ENCODE results near the gene NLRC5. TPM values are rescaled to one million over a fixed set of nuclear protein-coding genes. Genes with fewer than 3 reads are reported as not detected.
"Not testable (repeated sequence)": the region's sequence is repeated elsewhere in the genome, so short reads cannot be mapped to it uniquely, and the experiment has no call there.

Gene NLRC5
- polyA plus RNA-seq, 10 donors: 2.4 to 11.2 (median 4.9) TPM

- DNase-seq: no peak
These were observed 6.7 kb upstream of the NLRC5 start for GRCh38 chr16:56982695-56983094.

DNA sequence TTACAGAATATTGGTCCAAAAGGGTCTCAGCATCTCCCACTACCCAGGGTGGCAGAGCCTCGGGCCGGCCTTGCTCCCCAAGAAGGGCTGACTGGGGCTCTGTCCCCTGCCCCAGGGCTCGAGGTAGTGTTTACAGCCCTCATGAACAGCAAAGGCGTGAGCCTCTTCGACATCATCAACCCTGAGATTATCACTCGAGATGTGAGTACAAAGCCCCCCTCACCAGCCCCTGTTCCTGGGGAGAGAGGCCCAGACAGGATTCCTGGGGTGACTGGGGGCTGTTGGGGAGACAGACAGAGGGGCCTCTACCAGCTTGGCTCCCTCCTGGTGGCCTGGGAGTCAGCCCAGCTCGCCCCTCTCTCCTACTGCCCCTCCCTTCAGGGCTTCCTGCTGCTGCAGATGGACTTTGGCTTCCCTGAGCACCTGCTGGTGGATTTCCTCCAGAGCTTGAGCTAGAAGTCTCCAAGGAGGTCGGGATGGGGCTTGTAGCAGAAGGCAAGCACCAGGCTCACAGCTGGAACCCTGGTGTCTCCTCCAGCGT is 6.1 kb upstream of the NLRC5 start:
- no peak for DNase-seq

GRCh38 chr16:56984639-56985038 is 4.7 kb upstream of the NLRC5 start:
- no peak for DNase-seq

DNA sequence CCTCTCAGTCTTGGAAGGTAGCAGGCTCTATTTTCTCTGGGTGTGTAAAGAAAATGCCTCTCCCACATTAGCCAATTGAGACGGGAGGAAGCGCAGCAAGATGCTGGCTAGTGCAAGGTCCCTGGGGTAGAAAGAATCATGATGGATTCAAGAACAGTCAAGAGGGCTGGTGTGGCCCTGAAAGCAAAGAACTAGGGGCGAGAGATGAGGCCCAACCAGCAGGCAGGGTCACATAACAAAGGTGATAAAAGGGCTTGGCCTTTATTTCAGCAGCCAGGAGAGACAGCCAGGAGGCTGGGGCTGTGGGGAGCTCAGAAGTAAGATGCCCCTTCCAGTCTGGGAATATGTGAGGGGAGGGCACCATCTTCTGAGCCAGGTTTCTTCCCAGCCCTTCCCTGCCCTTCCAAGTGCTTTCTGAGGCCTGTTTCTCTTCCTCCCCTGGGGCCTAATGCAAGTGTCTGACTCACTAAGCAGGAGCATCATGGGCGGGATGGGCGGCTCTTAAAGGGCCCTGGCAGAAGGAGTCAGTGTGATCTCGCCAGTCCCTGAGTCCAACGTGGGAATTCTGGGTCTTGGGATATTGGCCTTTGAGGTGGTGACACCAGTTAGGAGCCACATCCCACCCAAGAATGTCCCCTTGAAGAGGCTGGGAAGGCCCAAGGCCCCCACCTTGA is 3.9 kb upstream of the NLRC5 start:
- DNase-seq: peak in 2 of 3 donors; percentile 64 to 69

DNA sequence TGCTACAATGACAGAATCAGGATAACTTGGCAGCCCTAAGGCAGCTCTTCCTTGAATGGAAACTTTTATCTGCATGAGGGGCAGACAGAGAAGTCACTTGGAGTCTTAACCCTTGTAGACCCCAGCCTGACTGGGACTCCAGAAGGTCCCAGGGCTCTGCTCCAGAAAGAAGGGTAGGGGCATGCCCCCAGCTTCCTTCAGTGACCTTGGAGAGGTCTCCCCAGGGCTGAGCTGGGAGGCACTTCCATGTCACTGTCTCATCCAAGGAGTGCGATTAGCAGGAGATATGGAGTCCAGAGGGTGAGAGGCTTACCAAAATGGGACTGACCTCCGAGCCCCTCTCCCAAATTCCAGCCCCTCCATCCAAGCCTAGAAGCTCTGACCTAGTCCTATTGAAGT is 3.4 kb upstream of the NLRC5 start:
- no peak for DNase-seq

GRCh38 chr16:56986361-56986760 is 3.0 kb upstream of the NLRC5 start:
- DNase-seq: no peak

DNA sequence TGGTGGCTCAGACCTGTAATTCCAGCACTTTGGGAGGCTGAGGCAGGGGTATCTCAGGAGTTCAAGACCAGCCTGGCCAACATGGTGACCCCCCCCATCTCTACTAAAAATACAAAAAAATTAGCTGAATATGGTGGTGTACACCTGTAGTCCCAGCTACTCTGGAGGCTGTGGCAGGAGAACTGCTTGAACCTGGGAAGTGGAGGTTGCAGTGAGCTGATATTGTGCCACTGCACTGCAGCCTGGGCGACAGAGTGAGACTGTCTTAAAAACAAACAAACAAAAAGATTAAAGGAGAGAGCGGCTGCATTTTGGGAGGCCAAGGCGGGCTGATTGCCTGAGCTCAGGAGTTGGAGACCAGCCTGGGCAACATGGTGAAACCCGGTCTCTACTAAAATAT is 2.4 kb upstream of the NLRC5 start:
- DNase-seq: not testable (repeated sequence)

DNA sequence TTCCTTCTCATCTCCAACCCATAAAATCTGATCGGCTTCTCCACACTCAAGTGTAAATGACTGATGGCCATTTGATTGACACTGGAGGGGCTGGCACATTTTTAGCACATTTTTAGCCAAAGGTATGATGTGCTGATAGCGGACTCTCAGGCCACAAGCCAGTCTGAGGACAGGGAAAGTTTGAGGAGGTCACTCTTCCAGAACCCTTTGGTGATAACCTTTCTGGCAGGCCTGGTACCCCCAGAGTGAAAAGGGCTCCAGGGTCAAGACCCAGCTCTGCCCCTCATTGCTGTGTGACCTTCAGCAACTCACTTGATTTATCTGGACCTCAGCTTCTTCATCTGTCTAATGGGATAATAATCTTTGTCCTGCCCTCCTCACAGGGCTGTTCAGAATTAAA is 1.7 kb upstream of the NLRC5 start:
- no peak for DNase-seq

DNA sequence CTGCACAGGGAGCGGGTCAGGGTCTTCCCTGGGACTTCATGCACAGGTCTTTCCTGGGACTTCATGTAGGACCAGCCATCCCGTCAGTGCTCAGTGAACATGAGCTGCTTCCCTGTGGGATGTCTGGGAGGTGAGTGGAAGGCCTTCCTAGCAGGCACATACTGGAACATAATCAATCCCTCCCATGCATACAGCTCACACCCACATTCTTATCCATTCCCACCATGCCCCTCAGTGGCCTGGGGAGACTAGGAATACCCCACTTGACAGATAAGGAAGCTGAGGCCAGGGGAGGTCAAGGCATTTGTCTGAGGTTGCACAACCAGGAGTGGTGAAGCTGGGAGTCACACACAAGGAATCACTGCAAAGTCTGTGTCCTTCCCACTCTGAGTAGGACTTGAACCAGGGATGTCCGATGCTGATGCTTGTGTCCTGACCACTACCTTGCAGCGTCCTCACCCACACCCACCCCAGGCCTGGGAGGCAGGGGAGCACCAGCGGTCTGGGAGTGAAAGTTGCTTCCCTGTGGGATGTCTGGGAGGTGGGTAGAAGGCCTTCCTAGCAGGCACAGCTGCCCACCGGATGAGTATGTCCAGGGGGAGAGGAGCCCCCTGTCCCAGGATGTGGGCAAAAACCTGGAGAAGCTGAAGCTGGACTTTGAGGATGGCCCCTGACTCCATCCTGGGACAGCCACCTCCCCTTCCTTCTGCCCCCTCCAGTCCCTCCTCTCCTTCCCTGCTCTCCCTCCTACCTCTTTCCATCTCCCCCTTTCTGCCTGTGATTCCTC is 1.0 kb upstream of the NLRC5 start:
- no peak for DNase-seq

DNA sequence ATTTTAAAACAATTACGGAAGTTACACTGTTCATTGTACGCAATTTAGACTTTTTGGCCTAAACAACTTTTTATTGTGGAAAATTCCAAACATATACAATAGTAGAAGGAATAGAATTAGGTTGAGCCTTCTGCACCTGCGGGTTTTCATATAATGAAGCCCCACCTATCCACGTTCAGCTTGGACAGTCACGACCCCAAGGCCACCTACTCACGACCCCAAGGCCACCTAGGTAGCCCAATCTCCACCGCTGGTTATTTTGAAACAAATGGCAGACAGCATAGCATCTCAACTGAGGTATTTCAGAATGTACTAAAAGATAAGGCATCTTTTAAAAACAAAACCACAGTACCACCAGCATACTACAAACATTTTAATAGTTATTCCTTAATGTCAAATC is 631 bp downstream of the NLRC5 start:
- DNase-seq: no peak

DNA sequence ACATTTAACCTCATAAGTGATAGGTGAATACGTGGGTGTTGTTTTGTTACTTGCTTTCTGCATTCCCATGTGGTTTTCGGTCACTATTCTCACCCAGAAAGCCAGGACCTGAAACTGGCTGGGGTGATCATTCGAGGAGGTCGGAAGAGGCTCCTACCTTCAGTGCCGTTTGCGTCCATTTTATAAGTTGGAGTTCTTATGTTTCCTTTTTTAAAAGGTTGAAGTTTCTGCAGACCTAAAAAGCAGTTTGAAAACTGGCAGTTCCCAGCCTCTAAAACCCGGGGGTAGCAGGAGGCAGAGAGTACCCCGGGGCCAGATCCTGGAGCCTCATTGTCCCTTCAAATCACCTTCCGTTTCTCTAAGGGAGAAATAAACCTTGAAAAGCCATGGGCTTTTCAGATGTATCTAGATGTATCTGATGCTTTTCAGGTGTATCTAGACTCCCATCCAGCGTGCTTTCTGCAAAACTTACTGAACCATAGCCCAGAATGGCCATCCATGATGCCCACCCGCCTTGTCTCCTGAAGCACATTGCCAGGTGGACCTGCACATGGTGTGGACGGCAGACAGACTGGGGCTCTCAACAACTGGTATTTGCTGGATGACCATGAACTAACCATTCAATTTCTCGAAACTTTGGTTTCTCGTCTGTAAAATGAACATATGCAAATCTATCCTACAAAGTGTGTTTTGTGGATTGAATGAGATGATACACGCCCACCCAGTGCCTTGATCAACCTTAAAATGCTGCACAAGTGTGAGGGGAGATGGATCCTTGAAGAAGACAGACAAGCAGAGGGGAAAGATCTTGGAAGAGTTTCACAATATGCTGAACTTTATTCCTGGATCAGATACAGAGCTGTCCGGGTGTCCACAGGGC is 1.3 kb downstream of the NLRC5 start:
- DNase-seq: no peak

- DNase-seq: not testable (repeated sequence)
These were observed 3.1 kb downstream of the NLRC5 start for GRCh38 chr16:56992431-56992830.

GRCh38 chr16:56993204-56993603 is 3.8 kb downstream of the NLRC5 start:
- no peak for DNase-seq

DNA sequence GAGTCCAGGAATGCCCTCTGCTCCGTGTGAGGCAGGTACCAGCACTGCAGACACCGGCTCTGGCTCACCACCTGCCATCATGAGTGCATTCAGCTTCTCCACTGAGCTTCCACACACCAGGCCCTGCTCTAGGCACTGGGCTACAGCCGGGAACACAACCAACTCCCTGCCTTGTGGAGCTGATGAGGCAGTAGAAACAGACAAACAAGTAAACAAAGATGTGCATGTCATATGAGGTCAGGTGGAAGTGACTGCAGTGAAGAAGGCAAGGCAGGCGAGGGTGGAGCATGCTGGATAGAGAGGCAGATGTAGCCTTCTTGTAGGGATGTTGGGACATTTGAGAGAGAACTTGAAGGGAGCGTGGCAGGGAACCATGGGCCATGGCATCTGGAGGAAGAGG is 5.0 kb downstream of the NLRC5 start:
- no peak for DNase-seq

GRCh38 chr16:56995136-56995805 is 5.9 kb downstream of the NLRC5 start:
- no peak for DNase-seq

DNA sequence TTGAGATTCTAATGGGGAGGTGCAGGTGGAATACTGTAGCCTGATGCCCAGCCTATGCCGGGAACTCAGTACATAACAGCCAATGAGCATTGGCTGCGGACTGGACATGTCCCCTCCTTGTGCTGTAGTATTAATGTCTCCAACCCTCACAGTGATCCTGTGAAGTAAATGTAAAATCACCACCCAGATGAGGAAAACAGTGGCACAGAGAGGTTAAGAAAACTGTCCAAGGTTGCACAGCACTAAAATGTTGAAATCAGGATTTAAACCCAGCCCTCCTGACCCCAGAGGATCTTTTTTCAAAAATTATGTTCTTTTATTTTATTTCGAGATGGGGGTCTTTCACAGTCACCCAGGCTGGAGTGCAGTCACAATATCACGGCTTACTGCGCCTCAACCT is 7.9 kb downstream of the NLRC5 start:
- no peak for DNase-seq

- no peak for DNase-seq
These were observed 8.6 kb downstream of the NLRC5 start for GRCh38 chr16:56997931-56998330.

DNA sequence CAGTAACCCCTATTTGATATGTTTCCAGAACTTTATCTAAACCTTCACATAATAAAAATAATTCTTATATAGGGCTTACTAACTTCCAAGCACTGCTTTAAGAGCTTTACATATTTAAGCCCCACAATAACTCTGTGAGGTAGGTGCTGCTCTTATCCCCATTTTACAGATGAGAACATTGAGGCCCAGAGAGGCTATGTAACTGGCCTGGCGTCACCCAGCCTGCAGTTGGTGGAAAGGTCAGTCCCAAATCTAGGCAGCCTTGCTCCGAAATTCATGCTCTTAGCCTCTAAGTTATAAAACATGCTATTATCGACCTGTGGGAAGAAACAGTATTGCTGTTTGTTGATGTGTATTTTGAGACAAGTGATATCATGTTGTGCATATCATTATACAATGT is 9.0 kb downstream of the NLRC5 start:
- DNase-seq: no peak

GRCh38 chr16:56998861-56999260 is 9.5 kb downstream of the NLRC5 start:
- DNase-seq: no peak

DNA sequence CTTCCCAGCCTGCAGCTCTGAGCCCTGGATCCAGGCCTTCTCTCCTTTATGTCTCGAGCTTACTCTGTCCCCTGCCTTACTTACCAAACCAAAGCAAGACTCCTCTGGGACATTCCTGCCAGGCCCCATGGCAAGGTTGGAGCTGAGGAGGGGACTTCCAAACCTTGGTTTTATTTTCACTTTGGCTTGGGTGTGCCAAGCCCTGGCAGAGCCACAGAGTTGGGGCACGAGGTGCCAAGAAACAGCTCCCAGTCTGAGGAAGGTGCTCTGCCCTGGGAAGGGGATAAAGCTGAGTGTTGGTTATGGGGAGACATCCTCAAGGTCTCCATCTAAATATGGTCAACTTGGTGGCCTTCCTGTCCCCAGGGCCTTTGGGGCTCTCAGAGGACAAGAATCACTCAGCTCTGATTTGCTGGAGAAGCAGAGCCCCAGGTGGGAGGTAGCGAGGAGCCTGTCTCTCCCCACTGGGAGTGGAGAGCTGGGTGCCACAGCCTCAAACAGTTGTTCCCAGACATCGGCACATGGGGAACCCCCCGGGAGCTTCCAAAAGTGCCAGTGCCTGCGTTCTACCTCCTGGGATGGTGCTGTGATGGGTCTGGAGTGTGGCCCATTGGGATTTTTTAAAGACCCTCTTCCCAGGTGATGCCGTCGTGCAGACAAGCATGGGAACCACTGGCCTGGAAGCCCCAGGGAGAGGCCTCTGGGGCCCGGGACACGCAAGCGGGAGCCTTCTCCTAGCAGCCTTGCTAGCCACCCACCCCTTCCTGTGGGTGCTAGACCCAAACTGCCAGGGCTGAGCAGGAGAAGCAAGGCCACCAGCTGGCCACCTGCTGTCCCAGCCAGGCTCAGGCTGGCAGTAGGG is 10.3 kb downstream of the NLRC5 start:
- DNase-seq: no peak

All from muscle of back (tissue), 11 donors.